Ishikawa (cell line): ENCODE results near the gene CSPG4.

ENCODE experiments used
- CEBPB ChIP-seq: IDR thresholded peaks from 2 replicates; pipeline ENCODE4 v1.6.1; 2012
- CREB1 ChIP-seq: IDR thresholded peaks from 2 replicates; pipeline ENCODE4 v1.6.1; 2012; ENCODE audit warnings: low read depth
- EGR1 ChIP-seq: IDR thresholded peaks from 2 replicates; pipeline ENCODE4 v1.6.1; 2012
- EP300 ChIP-seq: IDR thresholded peaks from 2 replicates; pipeline ENCODE4 v1.6.1; 2012; ENCODE audit warnings: borderline replicate concordance
- FOXM1 ChIP-seq: IDR thresholded peaks from 2 replicates; pipeline ENCODE4 v1.6.1; 2012; ENCODE audit warnings: low read depth, borderline replicate concordance
- MAX ChIP-seq: IDR thresholded peaks from 2 replicates; pipeline ENCODE4 v1.6.1; 2012
- NFIC ChIP-seq: IDR thresholded peaks from 2 replicates; pipeline ENCODE4 v1.6.1; 2012
- RAD21 ChIP-seq: IDR thresholded peaks from 2 replicates; pipeline ENCODE4 v1.6.1; 2012; ENCODE audit warnings: low read depth
- REST ChIP-seq: IDR thresholded peaks from 2 replicates; pipeline ENCODE4 v1.6.1; 2012; ENCODE audit warnings: low read depth, mild to moderate bottlenecking
- TAF1 ChIP-seq: IDR thresholded peaks from 2 replicates; pipeline ENCODE4 v1.6.1; 2012; ENCODE audit warnings: low read depth, mild to moderate bottlenecking
- TCF12 ChIP-seq: IDR thresholded peaks from 2 replicates; pipeline ENCODE4 v1.6.1; 2012; ENCODE audit warnings: low read depth
- TEAD4 ChIP-seq: IDR thresholded peaks from 2 replicates; pipeline ENCODE4 v1.6.1; 2012
- YY1 ChIP-seq: IDR thresholded peaks from 2 replicates; pipeline ENCODE4 v1.6.1; 2012; ENCODE audit warnings: low read depth
- ZBTB7A ChIP-seq: IDR thresholded peaks from 2 replicates; pipeline ENCODE4 v1.6.1; 2012; ENCODE audit warnings: low read depth

GRCh38 chr15:75631935-75632334, 80.7 kb downstream of the CSPG4 start:
- TF ChIP-seq EP300 (no peak), CEBPB (no peak), RAD21 (no peak), REST (no peak), YY1 (no peak), TAF1 (no peak), MAX (no peak), ZBTB7A (no peak), FOXM1 (no peak), TCF12 (no peak), EGR1 (no peak), CREB1 (no peak), TEAD4 (no peak), NFIC (no peak)
